Stimulated activated CD4-positive, alpha-beta T cell treated with anti-CD3 and anti-CD28 coated beads, Interleukin-2, amount 100 ng/mL, for 4 hours (primary cell): ENCODE results near the gene SH2D5.
A peak's percentile ranks its signal among the peaks of the same experiment; 100 is the strongest.
"Not testable (repeated sequence)": the region's sequence is repeated elsewhere in the genome, so short reads cannot be mapped to it uniquely, and the experiment has no call there.

Source experiments
- DNase-seq: peaks from one replicate; pipeline ENCODE4 v3.0.0-alpha.2; 2020; ENCODE audit warnings: low read depth

Gene SH2D5

GRCh38 chr1:20728371-20729154 is 3.9 kb downstream of the SH2D5 start:
- no peak for DNase-seq

- DNase-seq = no peak
Observed at GRCh38 chr1:20727746-20728316, 4.7 kb downstream of the SH2D5 start.

GRCh38 chr1:20726932-20727745 is 5.4 kb downstream of the SH2D5 start:
- DNase-seq = no peak

GRCh38 chr1:20726118-20726911 is 6.2 kb downstream of the SH2D5 start:
- DNase-seq = no peak

- no peak for DNase-seq
Observed at GRCh38 chr1:20725189-20726117, 7.0 kb downstream of the SH2D5 start.

GRCh38 chr1:20724364-20725188 is 7.9 kb downstream of the SH2D5 start:
- no peak for DNase-seq

GRCh38 chr1:20723537-20724363 is 8.8 kb downstream of the SH2D5 start:
- no peak for DNase-seq

GRCh38 chr1:20723159-20723536 is 9.4 kb downstream of the SH2D5 start:
- DNase-seq = no peak

GRCh38 chr1:20721117-20722061 is 11.1 kb downstream of the SH2D5 start:
- no peak for DNase-seq

GRCh38 chr1:20720631-20721091 is 11.8 kb downstream of the SH2D5 start:
- DNase-seq = no peak

- no peak for DNase-seq
Observed at GRCh38 chr1:20719871-20720620, 12.5 kb downstream of the SH2D5 start.

GRCh38 chr1:20719261-20719660 is 13.2 kb downstream of the SH2D5 start:
- no peak for DNase-seq

GRCh38 chr1:20718343-20718882 is 14.1 kb downstream of the SH2D5 start:
- not testable (repeated sequence) for DNase-seq

GRCh38 chr1:20717452-20718342 is 14.8 kb downstream of the SH2D5 start, which contains the start of gene KIF17:
TSS of gene KIF17 (minus strand) at chr1:20718007. CDS start at chr1:20717706, 301 bp downstream.
- DNase-seq = peak; percentile 59

GRCh38 chr1:20716232-20716631 is 16.3 kb downstream of the SH2D5 start:
- DNase-seq = no peak

GRCh38 chr1:20715406-20715805 is 17.1 kb downstream of the SH2D5 start:
- no peak for DNase-seq
